Uterus (tissue), 2 donors: ENCODE measurements around the gene PUS7L.

Experiments
- POLR2A ChIP-seq, 2 donors: fragments of 450-650 bp; IDR thresholded peaks; one replicate each; pipeline ENCODE4 v1.6.1; 2016; ENCODE audit warnings: antibody characterized with exemption in 2 of 2, mild to moderate bottlenecking in 1 of 2, moderate library complexity in 1 of 2
- TF ChIP-seq, protein P1 (sequence below), 4 experiments: fragments of 200-600 bp in 2 of 4; fragments of 450-650 bp in 2 of 4; sonication (generic) in 2 of 4; IDR thresholded peaks; one replicate each; pipeline ENCODE4 v1.5.1; 2016 to 2019; ENCODE audit warnings: antibody characterized with exemption in 4 of 4, mild to moderate bottlenecking in 2 of 4, moderate library complexity in 1 of 4

DNA sequence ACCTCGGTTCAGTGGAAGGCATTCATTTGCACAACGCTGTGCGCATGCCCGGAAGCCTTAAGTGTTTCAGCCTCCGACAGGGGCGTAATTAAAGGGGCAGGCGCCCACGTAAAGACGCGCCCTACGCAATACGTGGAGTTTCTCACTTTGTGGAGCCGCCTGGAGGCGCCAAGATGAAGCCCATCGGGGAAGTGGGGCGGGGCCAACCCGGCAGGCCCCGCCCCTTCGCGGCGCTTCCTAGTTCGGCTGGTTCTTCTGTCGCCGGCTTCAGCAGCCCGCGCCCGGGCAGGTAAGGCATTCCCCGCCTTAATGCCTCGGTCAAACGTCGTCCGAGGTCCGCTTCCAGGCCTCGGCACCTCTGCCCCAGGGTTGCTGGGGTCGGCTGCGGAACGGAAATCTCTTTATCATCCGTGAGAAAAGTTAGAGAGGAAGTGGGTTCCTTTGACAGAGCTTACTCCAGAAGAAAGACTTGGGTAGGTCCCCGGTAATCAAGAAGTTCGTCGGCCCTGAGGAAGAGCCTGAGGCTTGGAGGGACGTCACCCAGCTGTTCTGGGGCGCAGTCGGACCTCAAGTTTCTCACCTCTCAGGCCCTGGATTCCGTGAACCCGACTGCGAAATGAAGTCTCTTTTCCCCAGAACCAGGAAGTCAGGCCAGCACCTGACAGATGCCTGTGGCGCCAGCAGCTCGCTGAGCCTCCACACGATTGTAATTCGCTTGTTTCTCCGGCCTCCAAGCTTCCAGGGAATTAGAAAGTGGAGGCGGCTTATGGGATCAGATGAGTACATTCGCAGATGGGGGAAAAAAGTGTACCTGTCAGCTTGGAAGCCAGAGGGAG lies at the start of gene PUS7L, which contains the start of gene IRAK4:
- TF ChIP-seq, protein P1, sequence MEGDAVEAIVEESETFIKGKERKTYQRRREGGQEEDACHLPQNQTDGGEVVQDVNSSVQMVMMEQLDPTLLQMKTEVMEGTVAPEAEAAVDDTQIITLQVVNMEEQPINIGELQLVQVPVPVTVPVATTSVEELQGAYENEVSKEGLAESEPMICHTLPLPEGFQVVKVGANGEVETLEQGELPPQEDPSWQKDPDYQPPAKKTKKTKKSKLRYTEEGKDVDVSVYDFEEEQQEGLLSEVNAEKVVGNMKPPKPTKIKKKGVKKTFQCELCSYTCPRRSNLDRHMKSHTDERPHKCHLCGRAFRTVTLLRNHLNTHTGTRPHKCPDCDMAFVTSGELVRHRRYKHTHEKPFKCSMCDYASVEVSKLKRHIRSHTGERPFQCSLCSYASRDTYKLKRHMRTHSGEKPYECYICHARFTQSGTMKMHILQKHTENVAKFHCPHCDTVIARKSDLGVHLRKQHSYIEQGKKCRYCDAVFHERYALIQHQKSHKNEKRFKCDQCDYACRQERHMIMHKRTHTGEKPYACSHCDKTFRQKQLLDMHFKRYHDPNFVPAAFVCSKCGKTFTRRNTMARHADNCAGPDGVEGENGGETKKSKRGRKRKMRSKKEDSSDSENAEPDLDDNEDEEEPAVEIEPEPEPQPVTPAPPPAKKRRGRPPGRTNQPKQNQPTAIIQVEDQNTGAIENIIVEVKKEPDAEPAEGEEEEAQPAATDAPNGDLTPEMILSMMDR (IDR thresholded peaks at IDR 0.05): peak; percentile 19 to 65 (median 61)
- peak; percentile 35 to 57 for TF ChIP-seq POLR2A (IDR thresholded peaks at IDR 0.05)
